Stimulated activated naive CD8-positive, alpha-beta T cell treated with anti-CD3 and anti-CD28 coated beads, Interleukin-15, Interleukin-2, amounts not matched to agents 100 ng/mL and 50 ng/mL, for 24 hours (primary cell): ENCODE measurements around the gene E2F1.

ENCODE experiments used
- H3K27ac Mint-ChIP-seq: one replicate; pipeline ENCODE4 v1.8.0; 2021; ENCODE audit warnings: mild to moderate bottlenecking, mixed read lengths
- H3K27me3 Mint-ChIP-seq: one replicate; pipeline ENCODE4 v1.8.0; 2021; ENCODE audit warnings: mixed read lengths
- H3K36me3 Mint-ChIP-seq: one replicate; pipeline ENCODE4 v1.8.0; 2021; ENCODE audit warnings: low read depth, mixed read lengths
- H3K4me1 Mint-ChIP-seq: one replicate; pipeline ENCODE4 v1.8.0; 2021; ENCODE audit warnings: low read depth, mixed read lengths
- H3K4me3 Mint-ChIP-seq: one replicate; pipeline ENCODE4 v1.8.0; 2021; ENCODE audit warnings: mild to moderate bottlenecking, mixed read lengths
- H3K9me3 Mint-ChIP-seq: one replicate; pipeline ENCODE4 v1.8.0; 2021; ENCODE audit warnings: mixed read lengths

The E2F1 gene, protein sequence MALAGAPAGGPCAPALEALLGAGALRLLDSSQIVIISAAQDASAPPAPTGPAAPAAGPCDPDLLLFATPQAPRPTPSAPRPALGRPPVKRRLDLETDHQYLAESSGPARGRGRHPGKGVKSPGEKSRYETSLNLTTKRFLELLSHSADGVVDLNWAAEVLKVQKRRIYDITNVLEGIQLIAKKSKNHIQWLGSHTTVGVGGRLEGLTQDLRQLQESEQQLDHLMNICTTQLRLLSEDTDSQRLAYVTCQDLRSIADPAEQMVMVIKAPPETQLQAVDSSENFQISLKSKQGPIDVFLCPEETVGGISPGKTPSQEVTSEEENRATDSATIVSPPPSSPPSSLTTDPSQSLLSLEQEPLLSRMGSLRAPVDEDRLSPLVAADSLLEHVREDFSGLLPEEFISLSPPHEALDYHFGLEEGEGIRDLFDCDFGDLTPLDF

GRCh38 chr20:33686100-33686983 is at the start of gene E2F1:
E2F1 (minus strand) TSS chr20:33686385; CDS start chr20:33686264, 121 bp downstream.
- Mint-ChIP-seq H3K36me3 (peaks cover 10% of the 10 kb centered on the region), H3K4me1 (peaks cover 81% of the 10 kb centered on the region), H3K27ac (peak within 1 kb of the TSS; percentile 92), H3K9me3 (no peaks in the 10 kb centered on the region), H3K27me3 (no peaks in the 10 kb centered on the region), H3K4me3 (peak within 1 kb of the TSS; percentile 93)

GRCh38 chr20:33733654-33734576 is 47.7 kb upstream of the E2F1 start:
- Mint-ChIP-seq H3K4me3 (peak overlapping the region; percentile 44), H3K4me1 (peaks cover 22% of the 10 kb centered on the region), H3K27ac (peak overlapping the region; percentile 49), H3K36me3 (peaks cover 22% of the 10 kb centered on the region), H3K27me3 (no peaks in the 10 kb centered on the region), H3K9me3 (peaks cover 9% of the 10 kb centered on the region)

- Mint-ChIP-seq H3K36me3 (peaks cover 17% of the 10 kb centered on the region), H3K27me3 (no peaks in the 10 kb centered on the region)
These were observed 46.2 kb upstream of the E2F1 start for GRCh38 chr20:33732166-33732970.

GRCh38 chr20:33731693-33732165 is 45.5 kb upstream of the E2F1 start, which contains the start of gene ZNF341:
ZNF341 (plus strand) TSS chr20:33731996; CDS start chr20:33732022, 26 bp downstream.
- Mint-ChIP-seq H3K36me3 (peaks cover 13% of the 10 kb centered on the region), H3K27ac (peak within 1 kb of the TSS; percentile 93), H3K9me3 (peaks cover 5% of the 10 kb centered on the region), H3K27me3 (no peaks in the 10 kb centered on the region), H3K4me3 (peak within 1 kb of the TSS; percentile 86), H3K4me1 (peaks cover 22% of the 10 kb centered on the region)

More at GRCh38 chr20:33732166-33732970, 46.2 kb upstream of the E2F1 start:
- H3K4me3 Mint-ChIP-seq, result peak overlapping the region; percentile 84
- peaks cover 22% of the 10 kb centered on the region for H3K4me1 Mint-ChIP-seq
- peak overlapping the region; percentile 77 for H3K27ac Mint-ChIP-seq
- peaks cover 9% of the 10 kb centered on the region for H3K9me3 Mint-ChIP-seq

GRCh38 chr20:33730946-33731692 is 44.9 kb upstream of the E2F1 start:
- peak overlapping the region; percentile 86 for H3K4me3 Mint-ChIP-seq
- H3K9me3 Mint-ChIP-seq, result peaks cover 2% of the 10 kb centered on the region
- peak overlapping the region; percentile 93 for H3K27ac Mint-ChIP-seq
- peaks cover 22% of the 10 kb centered on the region for H3K4me1 Mint-ChIP-seq
- H3K36me3 Mint-ChIP-seq, result peaks cover 7% of the 10 kb centered on the region
- H3K27me3 Mint-ChIP-seq, result no peaks in the 10 kb centered on the region

- Mint-ChIP-seq H3K9me3 (no peaks in the 10 kb centered on the region), H3K27me3 (no peaks in the 10 kb centered on the region), H3K36me3 (no peaks in the 10 kb centered on the region), H3K4me1 (peaks cover 20% of the 10 kb centered on the region), H3K27ac (no peak overlapping the region), H3K4me3 (no peak overlapping the region)
These were observed 42.9 kb upstream of the E2F1 start for GRCh38 chr20:33729101-33729500.

GRCh38 chr20:33728463-33728862 is 42.3 kb upstream of the E2F1 start:
- no peaks in the 10 kb centered on the region for H3K36me3 Mint-ChIP-seq
- no peaks in the 10 kb centered on the region for H3K27me3 Mint-ChIP-seq
- H3K4me3 Mint-ChIP-seq, result no peak overlapping the region
- no peak overlapping the region for H3K27ac Mint-ChIP-seq
- H3K9me3 Mint-ChIP-seq, result no peaks in the 10 kb centered on the region
- H3K4me1 Mint-ChIP-seq, result peaks cover 13% of the 10 kb centered on the region

DNA sequence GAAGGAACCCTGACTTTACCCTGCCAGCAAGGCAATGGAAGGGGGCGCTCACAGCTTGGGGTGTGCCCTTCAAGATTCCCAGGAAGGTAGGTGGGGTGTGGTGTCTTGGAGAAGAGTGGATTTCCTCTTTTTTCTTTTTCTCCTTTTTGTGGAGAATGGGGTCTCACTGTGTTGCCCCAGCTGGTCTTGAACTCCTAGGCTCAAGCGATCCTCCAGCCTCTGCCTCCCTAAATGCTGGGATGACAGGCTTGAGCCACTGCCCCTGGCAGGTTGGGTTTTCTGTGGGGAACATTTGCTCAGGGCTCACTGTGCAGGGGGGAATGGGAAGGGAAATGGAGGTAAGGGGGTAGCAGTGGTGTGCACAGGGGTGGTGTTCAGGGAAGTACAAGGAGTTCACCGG is 41.6 kb upstream of the E2F1 start:
- Mint-ChIP-seq H3K9me3 (no peaks in the 10 kb centered on the region), H3K36me3 (no peaks in the 10 kb centered on the region), H3K27me3 (no peaks in the 10 kb centered on the region), H3K27ac (no peak overlapping the region), H3K4me3 (no peak overlapping the region), H3K4me1 (peaks cover 9% of the 10 kb centered on the region)

GRCh38 chr20:33727115-33727479 is 40.9 kb upstream of the E2F1 start:
- Mint-ChIP-seq H3K27ac (no peak overlapping the region), H3K36me3 (no peaks in the 10 kb centered on the region), H3K27me3 (no peaks in the 10 kb centered on the region), H3K4me3 (no peak overlapping the region), H3K4me1 (peaks cover 5% of the 10 kb centered on the region), H3K9me3 (no peaks in the 10 kb centered on the region)

DNA sequence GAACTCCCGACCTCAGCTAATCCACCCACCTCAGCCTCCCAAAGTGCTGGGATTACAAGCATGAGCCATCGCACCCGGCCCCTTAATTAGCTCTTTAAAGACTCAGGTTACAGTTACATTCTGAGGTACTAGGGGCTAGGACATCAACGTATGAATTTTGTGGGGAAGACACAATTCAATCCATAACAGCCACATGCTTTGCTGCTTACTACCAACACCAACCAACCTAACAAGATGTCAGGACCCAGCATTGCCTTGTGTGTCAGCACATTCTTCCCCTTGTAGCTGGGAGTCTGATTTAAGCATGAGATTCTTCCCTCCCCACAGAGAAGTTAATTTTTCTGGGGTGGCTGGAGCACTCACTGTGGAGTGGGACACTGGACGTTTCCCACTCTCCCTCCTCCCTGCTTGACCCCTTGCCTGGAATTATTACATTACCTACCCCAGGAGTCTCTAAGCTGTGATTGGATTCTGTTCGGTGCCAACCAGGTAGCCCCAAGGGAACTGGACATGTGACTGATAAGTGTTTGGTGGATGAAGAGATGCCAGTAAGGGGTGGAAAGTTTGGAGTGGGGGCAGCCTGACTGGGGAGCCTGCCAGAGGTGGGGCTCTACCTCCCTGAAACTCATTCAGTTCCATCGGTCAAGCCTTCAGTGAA is 39.6 kb upstream of the E2F1 start:
- no peak overlapping the region for H3K27ac Mint-ChIP-seq
- H3K36me3 Mint-ChIP-seq, result no peaks in the 10 kb centered on the region
- no peak overlapping the region for H3K4me3 Mint-ChIP-seq
- peaks cover 4% of the 10 kb centered on the region for H3K4me1 Mint-ChIP-seq
- H3K27me3 Mint-ChIP-seq, result no peaks in the 10 kb centered on the region
- no peaks in the 10 kb centered on the region for H3K9me3 Mint-ChIP-seq

DNA sequence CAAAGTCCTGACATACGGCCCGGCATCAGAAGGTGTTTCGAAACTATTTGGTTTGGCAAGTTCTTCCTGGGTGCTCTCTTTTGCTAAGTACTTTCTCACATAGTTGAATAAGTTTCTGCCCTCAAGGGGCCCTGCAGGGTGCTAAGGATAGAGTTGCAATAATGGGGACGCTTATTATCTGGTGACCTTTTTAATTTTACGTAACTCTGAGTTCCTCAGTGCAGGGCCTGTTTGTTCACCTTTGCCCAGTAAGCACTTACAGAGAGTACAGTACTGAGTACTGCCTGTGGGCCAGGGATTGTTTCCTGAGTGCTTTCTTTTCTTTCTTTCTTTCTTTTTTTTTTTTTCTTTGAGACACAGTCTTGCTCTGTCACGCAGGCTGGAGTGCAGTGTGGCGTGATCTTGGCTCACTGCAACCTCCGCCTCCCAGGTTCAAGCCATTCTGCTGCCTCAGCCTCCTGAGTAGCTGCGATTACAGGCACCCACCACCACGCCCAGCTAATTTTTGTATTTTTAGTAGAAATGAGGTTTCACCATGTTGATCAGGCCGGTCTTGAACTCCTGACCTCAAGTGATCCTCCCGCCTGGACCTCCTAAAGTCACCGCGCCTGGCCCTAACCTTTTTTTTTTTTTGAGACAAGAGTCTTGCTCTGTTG is 38.4 kb upstream of the E2F1 start:
- H3K9me3 Mint-ChIP-seq, result no peaks in the 10 kb centered on the region

GRCh38 chr20:33721391-33722140 is 35.4 kb upstream of the E2F1 start:
- H3K27me3 Mint-ChIP-seq, result no peaks in the 10 kb centered on the region
- H3K27ac Mint-ChIP-seq, result peak overlapping the region; percentile 11
- H3K9me3 Mint-ChIP-seq, result no peaks in the 10 kb centered on the region
- H3K36me3 Mint-ChIP-seq, result no peaks in the 10 kb centered on the region
- H3K4me1 Mint-ChIP-seq, result peaks cover 22% of the 10 kb centered on the region
- H3K4me3 Mint-ChIP-seq, result no peak overlapping the region

More for the DNA sequence above, 38.4 kb upstream of the E2F1 start:
- Mint-ChIP-seq H3K4me3 (no peak overlapping the region), H3K27ac (no peak overlapping the region), H3K27me3 (no peaks in the 10 kb centered on the region), H3K4me1 (peaks cover 13% of the 10 kb centered on the region), H3K36me3 (no peaks in the 10 kb centered on the region)
